VCaP (cell line): ENCODE data around the gene PNMA6F.

Experiments used
- H3K27ac ChIP-seq: fragments of 450-650 bp; 2 replicates; pipeline ENCODE4 v1.5.1; 2017
- CTCF ChIP-seq: fragments of 450-650 bp; conservative IDR thresholded peaks from 2 replicates; pipeline ENCODE4 v1.5.1; 2017; ENCODE audit warnings: mild to moderate bottlenecking, moderate library complexity

PNMA6F gene

DNA sequence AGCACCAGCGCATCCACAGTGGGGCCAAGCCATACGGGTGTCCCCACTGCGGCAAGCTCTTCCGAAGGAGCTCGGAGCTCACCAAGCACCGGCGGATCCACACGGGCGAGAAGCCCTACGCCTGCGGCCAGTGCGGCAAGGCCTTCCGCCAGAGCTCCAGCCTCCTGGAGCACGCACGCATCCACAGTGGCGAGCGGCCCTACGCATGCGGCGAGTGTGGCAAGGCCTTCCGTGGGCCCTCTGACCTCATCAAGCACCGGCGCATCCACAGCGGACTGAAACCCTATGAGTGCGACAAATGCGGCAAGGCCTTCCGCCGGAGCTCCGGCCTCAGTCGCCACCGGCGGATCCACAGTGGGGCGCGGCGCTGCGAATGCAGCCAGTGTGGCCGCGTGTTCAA is 26.0 kb upstream of the PNMA6F start:
- no peak for TF ChIP-seq CTCF
- no peak overlapping the region for H3K27ac ChIP-seq

- no peak overlapping the region for H3K27ac ChIP-seq
- TF ChIP-seq CTCF = no peak
These were observed 22.1 kb upstream of the PNMA6F start for GRCh38 chrX:153343674-153344073.

GRCh38 chrX:153342762-153343558 is 21.4 kb upstream of the PNMA6F start:
- no peak for TF ChIP-seq CTCF
- no peak overlapping the region for H3K27ac ChIP-seq

- TF ChIP-seq CTCF = no peak
These were observed 18.5 kb upstream of the PNMA6F start for GRCh38 chrX:153340111-153340510.

DNA sequence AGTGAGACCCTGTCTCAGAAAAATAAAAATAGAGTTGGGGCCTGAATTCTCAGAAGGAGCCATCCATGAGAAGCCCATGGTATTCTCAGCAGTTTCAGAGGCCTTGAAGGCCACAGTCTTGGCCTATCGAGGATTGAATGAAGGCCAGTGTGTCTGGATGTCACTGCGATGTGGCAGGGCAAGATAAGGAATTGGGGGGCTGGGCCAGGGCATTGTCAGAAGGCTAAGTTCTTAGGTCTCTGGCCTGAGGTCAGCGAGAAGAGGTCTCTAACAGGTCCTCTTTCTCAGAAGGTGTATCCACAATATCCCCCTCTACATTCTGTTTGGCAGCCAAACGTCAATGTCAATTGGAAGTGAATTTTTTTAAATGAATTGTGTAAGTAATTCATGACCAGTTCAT is 18.1 kb upstream of the PNMA6F start:
- no peak overlapping the region for H3K27ac ChIP-seq
- TF ChIP-seq CTCF = no peak

More at GRCh38 chrX:153340111-153340510, 18.5 kb upstream of the PNMA6F start:
- no peak overlapping the region for H3K27ac ChIP-seq

GRCh38 chrX:153338836-153339235 is 17.3 kb upstream of the PNMA6F start:
- TF ChIP-seq CTCF = no peak
- H3K27ac ChIP-seq = no peak overlapping the region

- H3K27ac ChIP-seq = no peak overlapping the region
- TF ChIP-seq CTCF = no peak
These were observed 15.4 kb upstream of the PNMA6F start for GRCh38 chrX:153336988-153337387.
